Effector CD8-positive, alpha-beta T cell (primary cell): ENCODE data around the gene TBX21.

ENCODE experiments used
- DNase-seq: peaks from one replicate; lab custom pipeline; 2025; lab: John Stamatoyannopoulos, UW
- total RNA-seq, 4 experiments: gene quantifications; one replicate each; lab custom pipeline; 2026; lab: John Stamatoyannopoulos, UW

TBX21 gene, protein sequence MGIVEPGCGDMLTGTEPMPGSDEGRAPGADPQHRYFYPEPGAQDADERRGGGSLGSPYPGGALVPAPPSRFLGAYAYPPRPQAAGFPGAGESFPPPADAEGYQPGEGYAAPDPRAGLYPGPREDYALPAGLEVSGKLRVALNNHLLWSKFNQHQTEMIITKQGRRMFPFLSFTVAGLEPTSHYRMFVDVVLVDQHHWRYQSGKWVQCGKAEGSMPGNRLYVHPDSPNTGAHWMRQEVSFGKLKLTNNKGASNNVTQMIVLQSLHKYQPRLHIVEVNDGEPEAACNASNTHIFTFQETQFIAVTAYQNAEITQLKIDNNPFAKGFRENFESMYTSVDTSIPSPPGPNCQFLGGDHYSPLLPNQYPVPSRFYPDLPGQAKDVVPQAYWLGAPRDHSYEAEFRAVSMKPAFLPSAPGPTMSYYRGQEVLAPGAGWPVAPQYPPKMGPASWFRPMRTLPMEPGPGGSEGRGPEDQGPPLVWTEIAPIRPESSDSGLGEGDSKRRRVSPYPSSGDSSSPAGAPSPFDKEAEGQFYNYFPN
- 26.8 to 276 (median 192) reads per million in 4 experiments for total RNA-seq

- peak; percentile 72 for DNase-seq
Observed at GRCh38 chr17:47733047-47733673, at the start of gene TBX21. Gene TBX21 (plus strand): TSS chr17:47733236. CDS start chr17:47733455, 219 bp downstream.

- DNase-seq, result no peak
Observed at GRCh38 chr17:47684025-47684424, 49.0 kb upstream of the TBX21 start.

DNA sequence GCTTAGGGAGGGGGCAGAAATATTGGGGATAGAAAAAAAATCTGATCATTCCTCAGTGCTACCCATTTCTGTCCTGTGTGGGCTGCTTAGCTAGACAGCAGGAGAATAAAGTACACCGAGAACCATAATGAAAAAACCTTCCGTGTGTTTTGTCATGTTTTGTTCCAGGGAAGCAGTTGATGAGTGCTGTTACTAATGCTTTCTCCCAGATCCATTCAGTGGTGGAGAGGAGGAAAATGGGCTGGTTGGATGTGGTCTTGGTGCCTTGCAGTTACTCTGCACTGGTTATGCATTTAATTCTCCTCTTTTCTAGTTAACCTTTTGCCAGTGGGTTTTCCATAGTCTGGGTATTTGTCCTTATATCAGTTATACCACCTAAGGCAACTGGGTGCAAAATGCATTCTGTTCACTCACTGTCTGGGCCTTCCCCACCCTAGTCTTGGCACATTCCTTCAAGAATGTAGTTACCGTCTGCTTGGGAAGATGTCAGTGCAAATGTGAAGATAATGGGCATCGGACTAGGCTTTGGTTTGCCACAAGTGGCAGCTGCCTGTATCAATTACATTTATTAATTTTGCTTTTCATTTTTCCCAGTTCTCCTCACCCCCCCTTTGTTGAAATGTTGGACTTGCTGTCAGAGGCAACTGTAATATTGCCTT is 48.4 kb upstream of the TBX21 start:
- DNase-seq, result no peak

- no peak for DNase-seq
Observed at GRCh38 chr17:47685556-47686275, 47.3 kb upstream of the TBX21 start.

DNA sequence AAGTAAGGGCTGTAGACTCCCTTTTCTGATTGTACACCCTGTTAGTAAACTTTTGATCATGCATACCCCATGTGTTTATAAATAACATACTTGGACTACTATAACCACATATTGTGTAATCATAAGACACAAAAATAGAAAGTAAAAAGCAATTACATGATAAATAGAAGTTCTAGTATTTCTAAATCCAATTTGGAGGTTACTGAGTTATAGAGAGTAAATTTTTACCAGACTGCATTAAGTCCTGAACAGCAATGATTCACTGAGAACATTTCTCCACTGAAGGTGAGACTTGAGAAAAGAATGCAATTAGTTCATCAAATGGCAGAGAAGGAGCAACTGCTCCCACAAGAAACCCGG is 46.8 kb upstream of the TBX21 start:
- DNase-seq, result no peak

- DNase-seq, result no peak
Observed at GRCh38 chr17:47686664-47687327, 46.2 kb upstream of the TBX21 start.

GRCh38 chr17:47687328-47687690 is 45.7 kb upstream of the TBX21 start:
- DNase-seq, result no peak

DNA sequence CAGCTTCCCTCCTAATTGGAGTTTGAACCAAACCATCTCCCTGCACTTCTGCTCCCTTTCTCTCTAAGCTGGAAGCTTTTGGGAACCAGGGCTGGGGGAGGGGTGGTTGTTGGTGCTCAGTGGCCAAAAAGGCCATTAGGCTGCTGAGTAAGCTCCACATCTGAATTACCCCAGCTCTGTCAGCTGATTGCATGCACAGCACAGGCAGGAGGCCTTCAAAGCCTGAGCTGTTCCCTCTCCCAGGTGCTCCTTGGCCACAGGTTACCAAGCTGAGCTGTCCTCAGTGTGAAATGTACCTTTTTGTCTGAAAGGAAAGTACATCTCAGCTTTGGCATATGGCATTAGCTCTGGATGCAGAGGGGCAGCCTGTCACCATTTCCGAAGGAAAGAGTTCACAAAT is 45.3 kb upstream of the TBX21 start:
- DNase-seq, result no peak

GRCh38 chr17:47690121-47690520 is 42.9 kb upstream of the TBX21 start:
- no peak for DNase-seq

DNA sequence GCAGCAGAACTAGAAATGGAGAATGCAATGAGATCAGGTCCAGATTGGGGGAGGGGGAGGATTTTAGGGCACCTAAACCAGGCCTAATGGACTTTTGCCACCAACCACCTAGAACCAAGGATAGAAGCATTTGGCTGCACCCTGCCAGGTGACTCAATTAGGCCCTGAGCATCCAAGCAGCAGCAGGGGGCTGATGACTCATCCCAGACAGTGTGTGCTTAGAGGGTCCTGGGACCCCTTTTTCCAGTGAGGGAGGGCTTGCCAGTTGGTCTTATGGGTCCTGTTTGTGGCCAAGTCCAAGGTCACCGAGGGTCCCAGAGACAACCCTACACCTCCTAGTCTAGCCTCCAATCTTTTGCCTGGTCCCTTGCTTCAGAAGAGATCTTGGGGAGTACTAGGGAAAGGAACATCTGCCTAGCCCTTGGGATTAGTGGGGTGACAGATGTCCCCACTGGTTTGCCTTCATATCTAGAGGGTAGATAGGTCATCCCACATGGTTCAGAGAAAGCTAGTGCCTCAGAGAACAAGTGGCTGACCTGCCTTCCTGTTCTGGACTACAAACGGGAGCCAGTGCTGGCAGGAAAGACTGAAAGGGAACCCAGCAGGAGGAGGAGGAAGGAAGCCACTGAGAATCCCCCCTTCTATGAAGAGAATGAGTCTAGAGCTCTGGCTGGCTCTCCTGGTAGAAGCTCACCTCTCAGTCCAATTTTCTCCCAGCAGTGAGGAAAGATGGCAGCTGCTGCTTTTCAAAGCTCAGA is 40.7 kb upstream of the TBX21 start:
- DNase-seq, result no peak

DNA sequence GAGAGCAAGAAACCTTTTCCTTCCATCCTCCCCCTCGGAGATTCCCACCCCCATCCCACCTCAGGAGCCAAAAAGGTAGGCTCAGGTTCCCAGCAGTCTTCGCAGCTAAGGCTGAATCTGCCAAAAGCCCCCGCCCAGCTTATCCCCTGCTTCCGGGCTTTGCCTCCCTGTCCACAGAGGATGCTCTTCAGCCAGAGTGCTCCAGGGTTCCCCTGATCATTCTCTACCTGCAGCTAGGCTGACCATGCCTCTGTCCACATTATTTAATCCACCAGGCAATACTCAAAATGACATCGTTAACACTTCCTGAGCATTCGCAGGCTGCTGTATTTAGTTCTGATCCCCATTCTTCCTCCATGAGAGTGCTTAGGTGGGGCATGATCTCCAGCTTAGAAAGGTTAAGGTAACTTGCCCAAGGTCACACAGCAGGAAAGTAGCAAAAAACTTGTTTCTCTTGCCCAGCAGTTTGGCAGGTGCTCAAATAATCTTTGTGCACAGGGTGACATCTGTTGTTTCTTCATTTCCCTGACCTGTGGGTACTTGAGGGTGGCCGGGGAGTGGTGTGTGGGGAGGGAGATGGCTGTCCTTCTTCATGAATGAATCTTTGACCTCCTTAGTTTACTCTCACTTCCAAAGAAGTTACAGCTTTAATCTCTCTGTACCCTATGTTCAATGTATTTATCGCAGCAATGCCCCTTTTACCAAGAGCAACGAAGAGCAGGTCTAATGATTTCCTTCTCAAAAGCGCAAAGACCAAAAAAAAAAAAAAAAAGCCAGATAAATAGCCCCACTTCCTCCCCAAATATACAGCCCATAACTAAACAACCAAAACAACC is 39.9 kb upstream of the TBX21 start:
- DNase-seq, result no peak

- DNase-seq, result no peak
Observed at GRCh38 chr17:47693731-47694580, 39.1 kb upstream of the TBX21 start, which contains the start of gene TBKBP1. Gene TBKBP1 (plus strand): TSS chr17:47694161. CDS start chr17:47696113, 1,952 bp downstream.

DNA sequence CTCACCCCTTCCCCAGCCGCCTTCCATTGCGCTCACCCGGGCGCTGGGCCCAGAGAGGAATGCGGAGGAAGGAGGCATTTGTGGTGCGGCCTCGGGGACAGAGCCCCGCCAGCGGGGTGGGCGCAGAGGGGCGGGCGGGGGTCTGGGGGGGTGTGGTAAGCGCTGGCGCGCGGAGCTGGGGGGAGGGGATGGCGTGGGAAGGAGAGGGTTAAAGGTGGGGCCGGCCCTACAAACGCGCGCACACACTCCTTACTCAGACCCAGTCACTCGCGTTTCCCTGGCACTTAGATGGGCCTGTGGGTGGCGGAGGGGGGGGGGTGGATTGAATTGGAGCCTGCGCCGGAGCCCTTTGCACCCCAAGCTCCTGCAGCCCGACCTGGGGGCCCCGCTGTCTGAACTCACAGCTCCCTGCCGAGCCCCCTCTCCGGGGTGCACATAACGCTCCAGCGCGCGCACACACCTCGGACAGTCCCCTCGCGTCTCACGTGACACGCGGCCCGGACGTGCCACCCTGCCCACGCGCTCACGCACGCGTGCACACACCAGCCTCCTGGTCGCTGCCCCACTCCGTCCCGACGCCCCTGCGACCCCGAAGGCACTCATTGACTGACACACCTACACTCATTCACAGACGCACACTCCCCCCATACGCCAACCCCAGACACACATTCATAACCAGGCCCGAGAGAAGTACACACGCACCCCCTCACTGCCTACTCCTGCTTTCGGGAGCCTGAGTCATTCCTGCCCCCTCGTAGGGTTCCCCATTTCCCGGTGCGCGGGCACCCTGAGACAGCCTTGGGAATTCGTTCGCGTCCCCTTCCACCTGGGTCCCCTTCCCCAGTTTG is 38.2 kb upstream of the TBX21 start:
- DNase-seq, result peak; percentile 11

DNA sequence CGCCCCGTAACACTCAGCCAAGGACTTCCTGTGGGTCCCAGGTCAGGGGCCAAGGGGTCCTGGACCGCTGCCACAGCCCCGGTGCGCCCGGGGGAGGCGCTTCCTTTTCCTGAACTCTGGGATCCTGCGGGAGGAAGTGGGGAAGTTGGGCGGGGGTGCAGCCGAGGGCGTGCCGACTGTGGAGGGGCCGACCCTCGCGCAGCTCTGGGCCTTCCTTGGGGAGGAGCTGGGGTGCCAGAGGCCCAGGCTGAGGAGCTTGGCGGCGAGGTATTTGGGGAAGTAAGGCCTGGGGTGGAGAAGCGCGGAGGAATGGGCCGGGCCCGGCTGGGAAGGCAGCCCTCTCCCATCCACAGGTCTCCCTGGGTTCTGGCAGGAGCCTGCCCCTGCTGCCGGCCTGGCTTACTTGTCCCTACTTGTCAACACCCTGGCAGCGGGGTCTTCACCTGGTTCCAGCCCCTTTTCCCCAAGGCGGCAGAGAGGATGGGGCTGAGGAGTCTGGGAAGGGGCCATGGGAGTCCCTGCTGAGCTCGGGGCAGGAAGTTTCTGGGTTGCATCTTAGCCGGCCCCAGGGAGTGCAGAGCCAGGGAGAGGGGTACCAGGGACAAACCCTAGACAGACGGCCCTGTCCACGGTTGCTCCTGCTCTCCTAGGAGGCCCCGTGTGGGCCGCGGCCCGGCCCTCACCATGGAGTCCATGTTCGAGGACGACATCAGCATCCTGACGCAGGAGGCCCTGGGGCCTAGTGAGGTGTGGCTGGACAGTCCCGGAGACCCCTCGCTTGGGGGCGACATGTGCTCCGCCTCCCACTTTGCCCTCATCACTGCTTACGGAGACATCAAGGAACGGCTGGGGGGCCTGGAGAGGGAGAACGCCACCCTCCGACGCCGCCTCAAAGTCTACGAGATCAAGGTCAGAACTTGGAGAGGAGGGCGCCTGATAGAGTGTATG is 37.3 kb upstream of the TBX21 start:
- no peak for DNase-seq

DNA sequence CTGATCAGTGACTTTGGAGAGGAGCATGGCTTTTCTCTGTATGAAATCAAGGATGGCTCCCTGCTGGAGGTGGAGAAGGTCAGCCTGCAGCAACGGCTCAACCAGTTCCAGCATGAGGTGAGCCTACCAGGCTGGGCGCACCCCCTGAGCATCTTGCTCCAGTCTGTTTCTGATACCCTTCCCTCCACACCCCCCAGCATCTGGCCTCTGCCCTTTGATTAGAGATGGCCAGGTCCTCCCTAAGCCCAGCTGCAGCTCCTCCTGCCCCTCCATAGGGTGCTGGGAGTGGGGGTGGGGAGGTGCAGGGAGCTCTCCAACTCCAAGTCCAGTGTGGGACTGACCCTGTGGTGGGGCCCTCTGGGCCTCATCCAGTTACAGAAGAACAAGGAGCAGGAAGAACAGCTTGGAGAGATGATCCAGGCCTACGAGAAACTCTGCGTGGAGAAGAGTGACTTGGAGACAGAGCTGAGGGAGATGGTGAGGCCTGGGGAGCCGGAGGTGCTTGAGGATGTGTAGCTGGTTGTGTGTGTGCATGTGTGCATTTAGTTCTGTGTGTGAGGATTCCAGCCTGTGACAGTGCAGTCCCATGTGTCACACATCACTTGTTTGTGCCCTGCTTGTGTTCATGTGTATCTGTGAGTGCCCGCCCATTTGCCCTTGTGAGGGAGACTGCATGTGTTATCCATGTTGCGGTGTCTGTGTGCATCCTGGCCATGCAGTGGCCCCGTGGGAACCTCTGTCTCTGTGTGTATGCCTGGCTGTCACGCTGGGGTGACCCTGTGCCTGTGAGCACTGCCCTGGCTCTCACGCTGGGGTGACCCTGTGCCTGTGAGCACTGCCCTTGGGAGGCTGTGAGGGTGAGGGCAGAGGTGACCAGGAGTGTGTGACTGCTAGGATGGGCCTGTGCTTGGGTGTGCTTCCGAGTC is 36.1 kb upstream of the TBX21 start:
- no peak for DNase-seq
